Activated CD8-positive, alpha-beta memory T cell treated with anti-CD3 and anti-CD28 coated beads, Interleukin-2, amount 10 ng/mL, durations not matched to agents 7 days and 5 days (primary cell): ENCODE data around the gene NAA30. TPM values are rescaled to one million over a fixed set of nuclear protein-coding genes. Genes with fewer than 3 reads are reported as not detected.

Experiments used
- ATAC-seq: fragments of 150-1000 bp; cut with Tn5 transposase; one replicate; pipeline ENCODE4 v1.10.0; 2021; ENCODE audit warnings: moderate library complexity
- CTCF ChIA-PET: fragments of 350-600 bp; sonication (Branson Sonifier 250); formaldehyde crosslinking; loops from one replicate; lab custom pipeline; 2021; ENCODE audit warnings: antibody characterized with exemption; lab: Charles Lee
- DNase-seq: peaks from one replicate; pipeline ENCODE4 v3.0.0-alpha.2; 2020
- H3K27ac Mint-ChIP-seq: one replicate; pipeline ENCODE4 v1.8.0; 2021; ENCODE audit warnings: mild to moderate bottlenecking, mixed read lengths
- H3K27me3 Mint-ChIP-seq: one replicate; pipeline ENCODE4 v1.8.0; 2021; ENCODE audit warnings: mixed read lengths
- H3K36me3 Mint-ChIP-seq: one replicate; pipeline ENCODE4 v1.8.0; 2021; ENCODE audit warnings: mild to moderate bottlenecking, mixed read lengths
- H3K4me1 Mint-ChIP-seq: one replicate; pipeline ENCODE4 v1.8.0; 2021; ENCODE audit warnings: mixed read lengths
- H3K4me3 Mint-ChIP-seq: one replicate; pipeline ENCODE4 v1.8.0; 2021; ENCODE audit warnings: mild to moderate bottlenecking, moderate library complexity, mixed read lengths
- H3K9me3 Mint-ChIP-seq: one replicate; pipeline ENCODE4 v1.8.0; 2022; ENCODE audit warnings: low read depth, mixed read lengths
- total RNA-seq, 2 experiments: library from RNA; stranded (reverse); gene quantifications; one replicate each; pipeline ENCODE4 v1.2.3, GENCODE V29; 2021

The NAA30 gene
- total RNA-seq, 2 experiments from 2014 or later: 14.8 to 19.4 TPM

DNA sequence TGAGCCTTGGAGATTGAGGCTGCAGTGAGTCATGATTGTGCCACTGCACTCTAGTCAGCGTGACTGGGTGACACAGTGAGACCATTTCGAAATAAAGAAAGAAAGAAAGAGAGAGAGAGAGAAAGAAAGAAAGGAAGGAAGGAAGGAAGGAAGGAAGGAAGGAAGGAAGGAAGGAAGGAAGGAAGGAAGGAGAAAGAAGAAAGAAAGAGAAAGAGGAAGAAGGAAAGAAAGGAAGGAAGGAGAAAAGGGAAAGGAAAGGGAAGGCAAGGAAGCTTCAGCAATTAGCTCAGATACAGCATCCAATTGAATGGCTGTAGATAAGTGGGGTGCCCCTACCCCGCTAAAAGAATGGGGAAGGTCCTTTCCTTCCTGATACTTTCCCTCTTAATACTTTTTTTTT lies 9.5 kb upstream of the NAA30 start:
- no peaks in the 10 kb centered on the region for H3K9me3 Mint-ChIP-seq
- H3K36me3 Mint-ChIP-seq: no peaks in the 10 kb centered on the region
- CTCF ChIA-PET: interaction anchor here (0.7 kb wide), 1 partner anchor 1228 kb away, joined by 3 read pairs; no protein-coding TSS in a partner anchor
- DNase-seq (no peak), ATAC-seq (no peak)
- H3K27ac Mint-ChIP-seq: no peak overlapping the region
- H3K27me3 Mint-ChIP-seq: peaks cover 11% of the 10 kb centered on the region
- H3K4me3 Mint-ChIP-seq: no peak overlapping the region
- H3K4me1 Mint-ChIP-seq: no peaks in the 10 kb centered on the region

- ATAC-seq (no peak), DNase-seq (no peak)
- peaks cover 8% of the 10 kb centered on the region for H3K27me3 Mint-ChIP-seq
- H3K4me1 Mint-ChIP-seq: no peaks in the 10 kb centered on the region
- no peaks in the 10 kb centered on the region for H3K36me3 Mint-ChIP-seq
- H3K4me3 Mint-ChIP-seq: no peak overlapping the region
- no peak overlapping the region for H3K27ac Mint-ChIP-seq
- H3K9me3 Mint-ChIP-seq: no peaks in the 10 kb centered on the region
- CTCF ChIA-PET: no interaction called here
Measured at GRCh38 chr14:57382283-57382682, 8.1 kb upstream of the NAA30 start.

- H3K36me3 Mint-ChIP-seq: no peaks in the 10 kb centered on the region
- no peak for ATAC-seq
- H3K4me1 Mint-ChIP-seq: no peaks in the 10 kb centered on the region
- H3K4me3 Mint-ChIP-seq: no peak overlapping the region
- peaks cover 5% of the 10 kb centered on the region for H3K27me3 Mint-ChIP-seq
- H3K27ac Mint-ChIP-seq: no peak overlapping the region
- no peak for DNase-seq
- H3K9me3 Mint-ChIP-seq: no peaks in the 10 kb centered on the region
- CTCF ChIA-PET: no interaction called here
Measured at GRCh38 chr14:57383125-57383745, 7.2 kb upstream of the NAA30 start.

DNA sequence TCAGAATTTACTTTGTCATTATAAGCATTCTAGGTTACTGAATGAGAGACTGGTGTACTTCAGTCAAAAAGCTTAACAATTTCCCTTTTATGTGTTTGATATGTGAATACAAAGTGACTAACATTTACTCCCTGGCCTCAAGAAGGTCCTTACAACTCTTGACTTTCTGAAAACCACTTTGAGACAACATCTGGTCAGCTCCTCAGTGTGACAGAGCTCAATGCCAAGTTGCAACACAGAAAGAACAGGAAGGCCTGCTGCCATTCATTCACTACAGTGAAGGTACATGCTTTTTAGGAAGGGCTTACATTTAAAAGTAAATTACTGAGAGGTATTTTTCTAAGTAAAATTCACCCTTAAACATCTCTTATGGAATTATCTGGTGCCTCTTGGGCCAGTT lies 2.3 kb upstream of the NAA30 start:
- H3K9me3 Mint-ChIP-seq: no peaks in the 10 kb centered on the region
- no peak for DNase-seq
- no peak for ATAC-seq
- CTCF ChIA-PET: no interaction called here
- H3K27ac Mint-ChIP-seq: no peak overlapping the region
- H3K36me3 Mint-ChIP-seq: peaks cover 9% of the 10 kb centered on the region
- H3K27me3 Mint-ChIP-seq: peaks cover 3% of the 10 kb centered on the region
- peaks cover 23% of the 10 kb centered on the region for H3K4me1 Mint-ChIP-seq
- no peak overlapping the region for H3K4me3 Mint-ChIP-seq

DNA sequence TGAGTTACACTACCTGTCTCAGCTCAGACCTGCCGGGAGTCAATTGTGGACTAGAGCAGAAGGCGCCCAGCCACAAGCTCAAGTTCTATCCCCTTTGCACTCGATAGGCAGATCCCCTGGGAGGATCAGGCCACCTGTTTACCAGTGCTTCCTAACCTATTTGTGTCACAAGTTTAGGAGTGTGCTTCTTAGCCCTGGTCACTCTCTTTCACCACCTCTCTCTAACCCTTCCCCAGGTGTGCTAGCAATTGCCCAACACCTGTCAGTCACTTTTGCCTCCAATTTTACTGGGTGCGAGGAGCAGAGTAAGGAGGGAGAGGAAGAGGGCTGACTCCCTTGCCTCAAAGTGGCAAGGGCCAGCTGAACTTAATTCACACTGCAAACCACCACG lies 745 bp upstream of the NAA30 start:
- Mint-ChIP-seq H3K27ac (peak overlapping the region; percentile 95), H3K9me3 (no peaks in the 10 kb centered on the region), H3K36me3 (peaks cover 16% of the 10 kb centered on the region), H3K27me3 (no peaks in the 10 kb centered on the region), H3K4me3 (peak overlapping the region; percentile 87), H3K4me1 (peaks cover 37% of the 10 kb centered on the region)
- CTCF ChIA-PET: interaction anchor here (1.9 kb wide), 1 partner anchor 12 kb away, joined by 4 read pairs; no protein-coding TSS in a partner anchor
- DNase-seq: no peak
- ATAC-seq: no peak

GRCh38 chr14:57390806-57391516 lies 575 bp downstream of the NAA30 start:
- H3K4me1 Mint-ChIP-seq: peaks cover 39% of the 10 kb centered on the region
- CTCF ChIA-PET: interaction anchor here (1.9 kb wide), 1 partner anchor 11 kb away, joined by 4 read pairs; no protein-coding TSS in a partner anchor
- ATAC-seq (peak; percentile 54), DNase-seq (peak; percentile 64)
- peak overlapping the region; percentile 81 for H3K27ac Mint-ChIP-seq
- peaks cover 16% of the 10 kb centered on the region for H3K36me3 Mint-ChIP-seq
- H3K4me3 Mint-ChIP-seq: peak overlapping the region; percentile 87
- no peaks in the 10 kb centered on the region for H3K27me3 Mint-ChIP-seq
- no peaks in the 10 kb centered on the region for H3K9me3 Mint-ChIP-seq

GRCh38 chr14:57391517-57392195 lies 1.3 kb downstream of the NAA30 start:
- no peaks in the 10 kb centered on the region for H3K27me3 Mint-ChIP-seq
- peak overlapping the region; percentile 81 for H3K27ac Mint-ChIP-seq
- peaks cover 39% of the 10 kb centered on the region for H3K4me1 Mint-ChIP-seq
- no peak for ATAC-seq
- H3K4me3 Mint-ChIP-seq: peak overlapping the region; percentile 87
- DNase-seq: no peak
- peaks cover 18% of the 10 kb centered on the region for H3K36me3 Mint-ChIP-seq
- H3K9me3 Mint-ChIP-seq: no peaks in the 10 kb centered on the region
- CTCF ChIA-PET: no interaction called here

DNA sequence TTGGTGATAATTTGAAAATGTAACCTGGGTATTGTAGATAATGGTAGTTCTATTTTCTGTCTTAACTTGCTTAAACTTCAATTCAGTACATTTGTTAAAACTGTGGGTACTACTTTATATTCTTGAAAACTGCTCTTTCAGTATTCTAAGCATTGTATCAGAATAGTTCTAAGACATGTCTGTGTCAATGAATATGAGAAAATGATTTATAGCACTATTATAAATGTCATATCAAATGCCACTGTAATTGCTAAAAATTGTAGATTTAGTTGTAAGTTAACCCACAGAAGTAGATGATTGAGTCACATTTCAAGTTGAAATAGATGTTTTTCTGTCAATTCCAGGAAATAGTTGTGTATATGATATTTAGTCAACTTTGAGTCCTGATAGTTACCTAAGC lies 2.4 kb downstream of the NAA30 start:
- Mint-ChIP-seq H3K4me3 (peak overlapping the region; percentile 87), H3K27me3 (no peaks in the 10 kb centered on the region), H3K27ac (peak overlapping the region; percentile 35), H3K9me3 (no peaks in the 10 kb centered on the region), H3K36me3 (peaks cover 25% of the 10 kb centered on the region), H3K4me1 (peaks cover 39% of the 10 kb centered on the region)
- ATAC-seq: no peak
- DNase-seq: no peak
- CTCF ChIA-PET: no interaction called here

GRCh38 chr14:57400556-57401494 lies 10.4 kb downstream of the NAA30 start:
- Mint-ChIP-seq H3K36me3 (peaks cover 46% of the 10 kb centered on the region), H3K27me3 (no peaks in the 10 kb centered on the region), H3K4me1 (peaks cover 24% of the 10 kb centered on the region), H3K4me3 (no peak overlapping the region), H3K9me3 (no peaks in the 10 kb centered on the region), H3K27ac (no peak overlapping the region)
- DNase-seq: no peak
- no peak for ATAC-seq
- CTCF ChIA-PET: interaction anchor here (1.2 kb wide), 1 partner anchor 11 kb away, joined by 4 read pairs; the partner anchor contains the start of gene NAA30

DNA sequence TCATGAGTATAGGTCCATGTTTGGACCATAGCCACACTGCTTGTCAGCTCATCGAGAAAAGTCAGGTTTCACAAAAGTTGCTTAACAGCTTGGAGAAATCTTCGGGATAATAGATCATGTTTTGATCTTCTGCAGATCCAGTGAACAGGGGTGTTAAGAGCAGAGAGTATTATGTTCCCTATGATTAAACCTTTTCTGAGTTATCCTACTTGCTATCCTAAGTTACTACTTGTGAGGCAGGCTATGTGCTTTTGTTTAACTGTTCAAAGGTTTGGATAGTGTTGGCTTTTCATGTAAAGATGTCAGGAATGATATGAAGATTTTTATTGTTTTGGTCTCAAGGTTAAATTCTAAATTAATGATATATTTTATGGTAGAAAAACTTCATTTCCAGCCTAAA lies 11.1 kb downstream of the NAA30 start:
- no peak for ATAC-seq
- CTCF ChIA-PET: interaction anchor here (1.2 kb wide), 1 partner anchor 12 kb away, joined by 4 read pairs; the partner anchor contains the start of gene NAA30
- no peaks in the 10 kb centered on the region for H3K27me3 Mint-ChIP-seq
- H3K9me3 Mint-ChIP-seq: no peaks in the 10 kb centered on the region
- no peak overlapping the region for H3K27ac Mint-ChIP-seq
- H3K4me3 Mint-ChIP-seq: no peak overlapping the region
- no peak for DNase-seq
- peaks cover 24% of the 10 kb centered on the region for H3K4me1 Mint-ChIP-seq
- H3K36me3 Mint-ChIP-seq: peaks cover 48% of the 10 kb centered on the region

DNA sequence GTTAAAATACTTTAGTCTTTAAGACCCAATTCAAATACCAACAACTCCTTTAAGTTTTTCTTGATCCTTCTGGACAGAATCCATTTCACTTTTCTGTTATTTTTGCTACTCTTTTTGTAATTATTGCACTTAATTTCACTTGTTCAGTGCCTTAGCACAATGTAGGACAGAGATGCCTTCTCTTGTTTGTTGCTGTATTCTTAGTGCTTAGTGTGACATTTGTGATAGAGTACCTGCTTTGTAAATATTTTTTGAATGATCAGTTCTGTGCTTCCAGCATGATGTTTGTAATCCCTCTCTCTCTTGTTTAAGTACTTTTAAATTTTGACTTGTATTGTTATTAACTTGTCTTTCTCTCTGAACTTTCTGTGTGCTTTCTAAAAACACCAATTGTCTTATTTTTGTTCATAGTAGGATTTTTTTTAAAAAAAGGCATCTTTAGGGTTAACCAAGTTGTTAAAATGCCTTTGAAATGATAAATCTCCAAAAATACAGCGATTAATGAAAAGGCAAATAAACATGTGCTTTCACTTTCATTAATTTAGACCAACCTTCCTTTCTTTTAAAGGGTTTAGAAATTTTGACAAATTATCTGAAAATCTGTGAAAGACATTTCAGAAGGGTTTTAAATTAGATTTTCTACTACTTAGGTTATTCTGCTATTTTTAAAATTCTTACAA lies 11.9 kb downstream of the NAA30 start:
- no peak for ATAC-seq
- Mint-ChIP-seq H3K9me3 (no peaks in the 10 kb centered on the region), H3K4me3 (peak overlapping the region; percentile 47), H3K36me3 (peaks cover 48% of the 10 kb centered on the region), H3K27ac (peak overlapping the region; percentile 19), H3K27me3 (no peaks in the 10 kb centered on the region), H3K4me1 (peaks cover 24% of the 10 kb centered on the region)
- DNase-seq: no peak
- CTCF ChIA-PET: interaction anchor here (1.2 to 1.3 kb wide), 2 partner anchors 8 to 12 kb away, joined by 4 read pairs; partner anchors contain the start of gene NAA30

- no peaks in the 10 kb centered on the region for H3K27me3 Mint-ChIP-seq
- H3K4me3 Mint-ChIP-seq: no peak overlapping the region
- H3K4me1 Mint-ChIP-seq: peaks cover 24% of the 10 kb centered on the region
- no peak for DNase-seq
- ATAC-seq: no peak
- no peaks in the 10 kb centered on the region for H3K9me3 Mint-ChIP-seq
- no peak overlapping the region for H3K27ac Mint-ChIP-seq
- CTCF ChIA-PET: interaction anchor here (1.3 kb wide), 1 partner anchor 9 kb away, joined by 4 read pairs; no protein-coding TSS in a partner anchor
- H3K36me3 Mint-ChIP-seq: peaks cover 54% of the 10 kb centered on the region
Measured at GRCh38 chr14:57403521-57403864, 13.1 kb downstream of the NAA30 start.
